DND-41 (cell line): ENCODE measurements around the gene PTDSS2.

ENCODE experiments used
- ATAC-seq: fragments of 200-7000 bp; cut with Tn5 transposase; 3 replicates; pipeline ENCODE4 v1.9.1; 2021; ENCODE audit warnings: low read depth; ENCODE audit not compliant: insufficient read depth
- DNase-seq: peaks from one replicate; pipeline ENCODE4 v3.0.0-alpha.2; 2020
- H2AFZ ChIP-seq: 2 replicates; pipeline ENCODE4 v1.6.0; 2012; ENCODE audit warnings: low read depth, low read length
- H3K27ac ChIP-seq: 2 replicates; pipeline ENCODE4 v1.5.1; 2012; ENCODE audit warnings: low read length, inconsistent platforms
- H3K27me3 ChIP-seq: fragments of 200-600 bp; sonication (generic); 2 replicates; pipeline ENCODE4 v1.6.0; 2012; ENCODE audit warnings: low read length, mild to moderate bottlenecking, inconsistent platforms; ENCODE audit not compliant: insufficient read depth, poor library complexity
- H3K36me3 ChIP-seq: 2 replicates; pipeline ENCODE4 v1.5.1; 2012; ENCODE audit warnings: low read length, inconsistent platforms; ENCODE audit not compliant: insufficient read depth
- H3K4me1 ChIP-seq: 2 replicates; pipeline ENCODE4 v1.5.1; 2012; ENCODE audit warnings: mild to moderate bottlenecking, low read length; ENCODE audit not compliant: insufficient read depth
- H3K4me2 ChIP-seq: 2 replicates; pipeline ENCODE4 v1.6.0; 2012; ENCODE audit warnings: mild to moderate bottlenecking, moderate library complexity, low read length, inconsistent platforms; ENCODE audit not compliant: insufficient read depth
- H3K4me3 ChIP-seq, 2 experiments: fragments of 200-600 bp in 1 of 2; shearing (Covaris generic) in 1 of 2; 2 replicates each; pipeline ENCODE4 v1.5.1; 2012 to 2016; ENCODE audit warnings: inconsistent platforms in 2 of 2, low read length in 2 of 2, mild to moderate bottlenecking in 2 of 2, low read depth in 1 of 2, moderate library complexity in 1 of 2
- H3K79me2 ChIP-seq: 2 replicates; pipeline ENCODE4 v1.6.0; 2012; ENCODE audit warnings: low read length, inconsistent platforms; ENCODE audit not compliant: insufficient read depth
- H3K9ac ChIP-seq: 2 replicates; pipeline ENCODE4 v1.6.0; 2012; ENCODE audit warnings: low read depth, mild to moderate bottlenecking, inconsistent platforms, low read length, moderate library complexity
- H3K9me3 ChIP-seq: 2 replicates; pipeline ENCODE4 v1.5.1; 2012; ENCODE audit warnings: low read length, moderate library complexity, mild to moderate bottlenecking, inconsistent platforms; ENCODE audit not compliant: insufficient read depth, severe bottlenecking
- H4K20me1 ChIP-seq: 2 replicates; pipeline ENCODE4 v1.6.0; 2012; ENCODE audit warnings: low read length; ENCODE audit not compliant: insufficient read depth
- EZH2 ChIP-seq: IDR thresholded peaks from 3 replicates; pipeline ENCODE4 v1.6.1; 2012; ENCODE audit warnings: borderline replicate concordance, low read depth, mild to moderate bottlenecking, moderate library complexity, low read length, inconsistent platforms; ENCODE audit not compliant: severe bottlenecking
- TF ChIP-seq, protein P1 (sequence below): IDR thresholded peaks from 2 replicates; pipeline ENCODE4 v1.5.1; 2012; ENCODE audit warnings: borderline replicate concordance, low read length, moderate library complexity, mild to moderate bottlenecking; ENCODE audit not compliant: poor library complexity, severe bottlenecking; ENCODE audit errors: extremely low read depth

PTDSS2 gene

GRCh38 chr11:403761-404431 is 46.2 kb upstream of the PTDSS2 start:
- H3K36me3 ChIP-seq, result no peaks in the 10 kb centered on the region
- no peak for ATAC-seq
- TF ChIP-seq EZH2, result no peak
- TF ChIP-seq, protein P1, sequence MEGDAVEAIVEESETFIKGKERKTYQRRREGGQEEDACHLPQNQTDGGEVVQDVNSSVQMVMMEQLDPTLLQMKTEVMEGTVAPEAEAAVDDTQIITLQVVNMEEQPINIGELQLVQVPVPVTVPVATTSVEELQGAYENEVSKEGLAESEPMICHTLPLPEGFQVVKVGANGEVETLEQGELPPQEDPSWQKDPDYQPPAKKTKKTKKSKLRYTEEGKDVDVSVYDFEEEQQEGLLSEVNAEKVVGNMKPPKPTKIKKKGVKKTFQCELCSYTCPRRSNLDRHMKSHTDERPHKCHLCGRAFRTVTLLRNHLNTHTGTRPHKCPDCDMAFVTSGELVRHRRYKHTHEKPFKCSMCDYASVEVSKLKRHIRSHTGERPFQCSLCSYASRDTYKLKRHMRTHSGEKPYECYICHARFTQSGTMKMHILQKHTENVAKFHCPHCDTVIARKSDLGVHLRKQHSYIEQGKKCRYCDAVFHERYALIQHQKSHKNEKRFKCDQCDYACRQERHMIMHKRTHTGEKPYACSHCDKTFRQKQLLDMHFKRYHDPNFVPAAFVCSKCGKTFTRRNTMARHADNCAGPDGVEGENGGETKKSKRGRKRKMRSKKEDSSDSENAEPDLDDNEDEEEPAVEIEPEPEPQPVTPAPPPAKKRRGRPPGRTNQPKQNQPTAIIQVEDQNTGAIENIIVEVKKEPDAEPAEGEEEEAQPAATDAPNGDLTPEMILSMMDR, result no peak
- H3K9me3 ChIP-seq, result no peaks in the 10 kb centered on the region
- H3K4me3 ChIP-seq, result no peak overlapping the region
- H2AFZ ChIP-seq, result no peak overlapping the region
- H3K27me3 ChIP-seq, result no peaks in the 10 kb centered on the region
- H3K4me2 ChIP-seq, result no peak overlapping the region
- H3K27ac ChIP-seq, result no peak overlapping the region
- H4K20me1 ChIP-seq, result peaks cover 6% of the 10 kb centered on the region; the same call in 1 of the 2 replicates
- no peak overlapping the region for H3K9ac ChIP-seq
- no peak for DNase-seq
- peaks cover 26% of the 10 kb centered on the region for H3K4me1 ChIP-seq
- H3K79me2 ChIP-seq, result no peaks in the 10 kb centered on the region

DNA sequence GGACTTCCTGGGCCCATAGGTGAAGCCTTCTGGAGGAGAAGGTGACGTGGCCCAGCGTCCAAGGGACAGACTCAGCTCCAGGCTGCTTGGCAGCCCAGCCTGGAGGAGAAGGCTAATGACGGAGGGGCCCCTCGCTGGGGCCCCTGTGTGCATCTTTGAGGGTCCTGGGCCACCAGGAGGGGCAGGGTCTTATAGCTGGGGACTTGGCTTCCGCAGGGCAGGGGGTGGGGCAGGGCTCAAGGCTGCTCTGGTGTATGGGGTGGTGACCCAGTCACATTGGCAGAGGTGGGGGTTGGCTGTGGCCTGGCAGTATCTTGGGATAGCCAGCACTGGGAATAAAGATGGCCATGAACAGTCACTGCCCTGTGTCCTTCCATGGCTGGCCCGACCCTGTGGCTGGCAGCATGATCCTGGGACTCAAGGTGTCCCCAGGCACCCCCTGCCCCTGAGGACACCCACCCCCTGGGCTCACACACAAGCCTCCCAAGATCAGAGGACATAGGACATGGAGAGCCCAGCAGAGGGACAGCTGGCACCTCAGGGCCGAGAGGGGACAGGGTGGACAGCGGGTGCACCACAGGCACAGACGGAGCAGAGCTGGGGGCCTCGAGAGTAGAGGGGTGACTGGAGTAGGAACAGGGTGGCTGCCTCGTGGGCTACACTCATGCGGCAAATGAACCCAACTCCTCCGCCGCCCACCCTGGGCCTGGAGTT is 45.4 kb upstream of the PTDSS2 start:
- ATAC-seq, result no peak
- peaks cover 9% of the 10 kb centered on the region; the same call in 1 of the 2 replicates for H4K20me1 ChIP-seq

GRCh38 chr11:405323-405953 is 44.6 kb upstream of the PTDSS2 start:
- peaks cover 34% of the 10 kb centered on the region for H3K4me1 ChIP-seq
- no peaks in the 10 kb centered on the region; the same call in 1 of the 2 replicates for H3K36me3 ChIP-seq
- H3K27ac ChIP-seq, result no peak overlapping the region
- no peak overlapping the region for H3K4me2 ChIP-seq
- no peak for DNase-seq
- H3K9ac ChIP-seq, result no peak overlapping the region
- peaks cover 9% of the 10 kb centered on the region; the same call in 1 of the 2 replicates for H4K20me1 ChIP-seq
- H3K27me3 ChIP-seq, result no peaks in the 10 kb centered on the region
- H3K9me3 ChIP-seq, result no peaks in the 10 kb centered on the region
- no peak overlapping the region for H3K4me3 ChIP-seq
- H3K79me2 ChIP-seq, result no peaks in the 10 kb centered on the region; the same call in 1 of the 2 replicates
- no peak overlapping the region for H2AFZ ChIP-seq
- no peak for ATAC-seq
- TF ChIP-seq EZH2, result no peak

More for the DNA sequence above, 45.4 kb upstream of the PTDSS2 start:
- Histone ChIP-seq H3K9ac (no peak overlapping the region), H3K36me3 (no peaks in the 10 kb centered on the region; the same call in 1 of the 2 replicates), H3K9me3 (no peaks in the 10 kb centered on the region), H3K4me3 (no peak overlapping the region), H2AFZ (no peak overlapping the region), H3K4me2 (no peak overlapping the region), H3K79me2 (no peaks in the 10 kb centered on the region; the same call in 1 of the 2 replicates), H3K27me3 (no peaks in the 10 kb centered on the region), H3K27ac (no peak overlapping the region), H3K4me1 (peaks cover 33% of the 10 kb centered on the region)
- TF ChIP-seq EZH2, result no peak
- TF ChIP-seq, protein P1, result no peak
- no peak for DNase-seq
